DND-41 (cell line): ENCODE measurements around the gene CMSS1.

ENCODE experiments used
- CTCF ChIP-seq: IDR thresholded peaks from 2 replicates; pipeline ENCODE4 v1.5.1; 2012; ENCODE audit warnings: borderline replicate concordance, low read length, moderate library complexity, mild to moderate bottlenecking; ENCODE audit not compliant: poor library complexity, severe bottlenecking; ENCODE audit errors: extremely low read depth
- EZH2 ChIP-seq: IDR thresholded peaks from 3 replicates; pipeline ENCODE4 v1.6.1; 2012; ENCODE audit warnings: borderline replicate concordance, low read depth, mild to moderate bottlenecking, moderate library complexity, low read length, inconsistent platforms; ENCODE audit not compliant: severe bottlenecking

- no peak for TF ChIP-seq CTCF
- no peak for TF ChIP-seq EZH2
Measured at GRCh38 chr3:100081986-100082692, 264.5 kb downstream of the CMSS1 start.
